Limb (tissue), 2 donors: ENCODE data around the gene TMEM244.
"Not testable (repeated sequence)": the region's sequence is repeated elsewhere in the genome, so short reads cannot be mapped to it uniquely, and the experiment has no call there.

Experiments
- DNase-seq, 2 donors: peaks; one replicate each; pipeline ENCODE4 v3.0.0-alpha.2; 2016; ENCODE audit errors: extremely low spot score in 2 of 2

TMEM244 gene

GRCh38 chr6:129867403-129867802 is 6.3 kb upstream of the TMEM244 start:
- no peak for DNase-seq

DNA sequence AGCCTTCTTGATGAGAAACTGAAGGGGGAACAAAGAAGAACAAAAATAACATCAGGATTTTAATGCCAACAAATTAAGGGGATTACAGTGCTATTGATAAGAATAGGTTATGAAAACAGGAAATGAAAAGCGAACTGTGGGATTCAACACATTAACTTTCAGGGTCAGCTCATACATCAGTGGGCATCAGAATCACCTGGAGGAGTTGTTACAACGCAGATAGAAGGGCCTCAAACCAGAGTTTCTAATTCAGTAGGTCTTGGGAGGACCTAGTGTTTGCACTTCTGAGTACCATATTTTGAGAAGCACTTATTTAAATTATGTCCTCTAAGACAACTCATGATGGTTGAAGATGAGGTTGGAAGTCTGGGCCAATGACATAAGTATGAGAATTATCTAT is 5.6 kb upstream of the TMEM244 start:
- no peak for DNase-seq

GRCh38 chr6:129866256-129866655 is 5.1 kb upstream of the TMEM244 start:
- no peak for DNase-seq

GRCh38 chr6:129865013-129865412 is 3.9 kb upstream of the TMEM244 start:
- no peak for DNase-seq

DNA sequence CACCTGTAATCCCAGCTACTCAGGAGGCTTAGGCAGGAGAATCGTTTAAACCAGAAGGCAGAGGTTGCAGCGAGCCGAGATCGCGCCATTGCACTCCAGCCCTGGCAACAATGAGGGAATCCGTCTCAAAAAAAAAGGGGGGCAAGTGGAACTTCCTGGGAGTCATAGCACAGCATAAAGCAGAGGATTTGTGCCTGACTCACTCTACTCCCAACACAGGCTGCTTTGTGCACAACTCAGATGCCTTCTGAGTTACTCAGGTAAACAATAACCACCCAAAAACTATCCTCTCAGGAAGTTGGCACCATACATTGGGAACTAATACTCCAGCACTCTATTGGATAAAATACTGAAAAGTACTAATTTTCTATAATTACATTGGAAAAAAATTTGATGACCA is 2.5 kb upstream of the TMEM244 start:
- no peak for DNase-seq

GRCh38 chr6:129859524-129859923 is 1.6 kb downstream of the TMEM244 start:
- DNase-seq, result no peak

- no peak for DNase-seq
Measured at GRCh38 chr6:129857838-129858237, 3.3 kb downstream of the TMEM244 start.

DNA sequence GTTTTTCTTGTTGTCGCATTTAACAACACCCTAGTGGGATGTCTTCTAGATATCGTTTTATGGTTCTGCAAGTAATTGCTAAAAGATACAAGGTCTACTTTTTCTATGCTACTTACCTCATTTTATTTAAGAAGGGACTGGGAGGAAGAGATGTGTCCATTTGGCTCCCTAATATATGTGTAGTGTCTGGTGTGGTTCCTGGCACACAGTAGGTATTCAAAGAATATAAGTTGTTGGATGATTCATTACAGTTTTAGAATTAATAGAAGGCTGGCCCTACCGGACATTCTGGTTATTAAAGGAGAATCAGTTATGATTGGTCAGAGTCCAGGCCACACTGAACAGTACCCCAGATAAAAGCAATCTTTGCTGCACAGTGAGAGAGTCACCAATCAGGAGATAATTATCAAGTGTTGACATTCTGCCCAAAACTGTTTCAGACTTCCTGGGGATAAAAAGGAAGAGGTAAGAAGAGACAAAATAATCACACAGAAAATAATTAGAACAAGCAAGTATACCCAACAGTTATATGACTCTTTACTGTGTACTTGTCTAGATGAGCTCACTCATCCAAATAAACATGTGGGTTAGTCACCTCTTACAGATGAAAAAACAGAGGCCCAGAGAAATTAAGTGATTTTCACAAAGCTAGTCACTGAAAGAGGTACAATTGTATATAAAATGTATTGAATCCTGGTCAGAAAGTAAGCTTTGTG is 7.0 kb downstream of the TMEM244 start:
- no peak for DNase-seq

DNA sequence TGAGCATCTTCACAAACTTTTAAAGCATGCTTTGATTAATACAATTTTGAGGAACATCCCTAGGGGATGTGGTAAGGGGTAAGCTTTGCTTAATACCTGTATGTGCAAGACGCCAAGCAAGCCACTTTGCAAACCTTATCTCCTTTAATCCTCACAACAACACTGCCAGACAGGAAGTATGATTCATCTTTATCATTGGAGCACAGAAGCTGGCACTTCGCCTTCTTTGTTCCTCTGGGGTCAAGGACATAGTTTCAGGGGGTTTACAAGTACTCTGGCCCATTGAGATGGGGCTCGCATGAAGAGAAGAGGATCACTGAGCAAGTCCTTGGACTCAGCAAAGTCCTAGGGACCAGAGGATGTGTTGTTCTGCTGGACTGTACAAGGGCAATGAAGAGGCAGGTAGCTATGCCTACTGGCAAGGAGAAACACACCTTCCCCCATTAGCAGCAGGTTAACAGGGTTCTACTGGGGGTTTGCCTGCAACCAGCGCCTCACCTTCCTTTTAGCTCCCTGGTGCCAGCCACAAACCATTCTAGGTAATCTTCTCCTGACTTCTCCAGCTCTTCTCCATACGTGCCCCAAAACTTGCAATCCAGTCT is 8.8 kb downstream of the TMEM244 start:
- no peak for DNase-seq

DNA sequence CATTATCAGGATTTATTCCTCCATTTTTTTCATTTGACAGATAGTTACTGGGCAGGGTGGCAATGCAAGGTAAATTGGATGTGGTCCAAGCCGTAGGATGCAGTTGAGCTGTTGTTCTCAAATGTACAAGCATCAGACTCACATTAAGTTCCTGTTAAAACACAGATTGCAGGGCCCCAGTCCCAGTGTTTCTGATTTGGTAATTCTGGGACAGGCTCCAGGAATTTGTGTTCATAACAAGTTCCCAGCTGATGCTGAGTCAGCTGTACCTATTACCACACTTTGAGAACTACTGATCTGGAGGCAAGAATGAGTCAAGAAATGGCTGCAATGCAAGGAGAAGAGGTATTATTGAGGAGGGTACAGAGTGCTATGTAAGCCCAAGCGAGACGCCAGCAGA is 11.7 kb downstream of the TMEM244 start:
- no peak for DNase-seq

DNA sequence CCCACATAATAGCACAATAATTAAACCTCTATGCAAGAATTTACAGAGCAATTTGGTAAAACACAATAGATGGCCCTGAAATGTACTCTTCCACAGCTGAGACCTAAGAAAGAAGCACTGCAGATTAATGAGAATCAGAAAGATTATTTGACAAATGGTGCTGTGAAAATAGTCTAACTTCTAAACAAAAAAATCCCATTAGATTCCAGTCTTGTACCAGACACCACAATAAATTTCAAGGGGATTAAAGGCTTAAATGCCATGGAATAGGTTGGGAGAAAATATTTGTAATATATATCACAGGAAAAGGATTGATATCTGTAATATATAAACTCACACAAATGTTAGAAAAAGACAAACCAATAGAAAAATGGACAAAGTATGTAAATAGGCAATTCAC is 14.4 kb downstream of the TMEM244 start:
- no peak for DNase-seq

DNA sequence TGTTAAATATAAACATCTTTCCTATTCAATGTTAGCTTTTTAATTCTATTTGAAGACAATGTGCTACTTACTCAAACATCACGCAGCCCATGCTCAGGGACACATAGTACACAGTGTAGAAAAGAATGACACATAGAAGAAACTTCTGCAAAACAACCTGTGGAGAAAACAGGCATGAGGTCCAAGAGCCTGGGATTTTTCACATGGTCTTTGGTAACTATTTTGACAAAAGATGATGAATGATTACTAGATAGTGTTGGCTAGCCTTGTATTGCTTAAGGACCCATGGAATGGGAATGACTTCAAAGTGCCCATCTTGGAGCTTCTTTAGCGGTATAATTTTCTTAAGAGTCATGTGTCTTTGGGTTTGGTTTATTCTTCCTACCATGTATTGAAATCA is 15.4 kb downstream of the TMEM244 start:
- DNase-seq, result no peak

DNA sequence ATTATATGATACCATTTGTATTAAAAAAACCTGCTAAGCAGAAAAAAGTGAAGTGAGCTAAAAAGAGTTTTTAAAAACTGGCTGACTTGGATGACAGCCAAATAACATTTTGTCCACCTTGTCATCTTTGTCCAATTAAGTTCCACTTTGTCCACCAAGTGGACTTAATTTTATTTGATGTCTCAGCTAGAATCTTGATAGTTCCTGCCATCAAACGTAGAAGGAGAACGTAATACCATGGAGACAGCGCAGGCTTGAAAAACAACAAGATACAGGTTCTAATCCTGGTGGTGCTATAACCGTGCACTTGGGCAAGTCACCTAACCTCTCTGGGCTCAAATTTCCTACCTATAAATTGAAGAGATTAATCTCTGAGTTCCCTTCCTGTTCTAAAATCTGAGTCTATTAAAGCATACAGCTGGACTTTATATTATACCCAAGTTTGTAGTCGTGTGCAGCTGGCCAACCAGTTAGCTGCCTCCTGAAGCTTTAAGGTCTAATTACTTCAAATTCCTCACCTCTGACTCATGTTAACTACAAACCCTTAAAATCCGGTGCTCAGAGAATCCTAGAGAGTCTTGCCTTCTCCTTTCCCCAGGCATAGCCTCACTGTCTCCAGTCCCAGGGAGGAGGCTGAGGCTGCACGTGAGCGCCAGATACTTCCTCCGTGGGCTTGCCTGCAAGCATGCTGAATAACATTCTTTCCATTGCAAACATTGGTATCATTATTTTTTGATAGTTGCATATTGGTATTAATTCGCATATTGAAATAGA is 16.8 kb downstream of the TMEM244 start:
- DNase-seq, result no peak

DNA sequence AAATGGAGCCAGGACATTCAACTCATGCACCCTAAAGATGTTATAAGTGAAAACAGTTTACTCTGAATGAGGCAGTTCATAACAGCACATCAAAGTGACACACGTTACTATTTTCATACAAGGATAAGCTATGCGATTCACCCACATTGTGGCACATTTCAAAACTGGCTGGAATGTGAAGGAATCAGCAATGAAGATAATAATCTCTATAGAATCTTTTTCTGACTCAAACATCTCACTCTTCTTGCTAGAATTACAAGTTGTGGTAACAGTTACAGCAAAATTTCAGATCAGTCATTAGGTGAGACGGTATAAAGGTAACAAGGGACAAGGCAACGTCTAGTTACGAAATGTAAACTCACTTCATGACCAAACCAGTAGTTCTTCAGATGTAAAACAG is 17.5 kb downstream of the TMEM244 start:
- DNase-seq, result no peak

GRCh38 chr6:129842881-129843409 is 18.2 kb downstream of the TMEM244 start:
- no peak for DNase-seq

DNA sequence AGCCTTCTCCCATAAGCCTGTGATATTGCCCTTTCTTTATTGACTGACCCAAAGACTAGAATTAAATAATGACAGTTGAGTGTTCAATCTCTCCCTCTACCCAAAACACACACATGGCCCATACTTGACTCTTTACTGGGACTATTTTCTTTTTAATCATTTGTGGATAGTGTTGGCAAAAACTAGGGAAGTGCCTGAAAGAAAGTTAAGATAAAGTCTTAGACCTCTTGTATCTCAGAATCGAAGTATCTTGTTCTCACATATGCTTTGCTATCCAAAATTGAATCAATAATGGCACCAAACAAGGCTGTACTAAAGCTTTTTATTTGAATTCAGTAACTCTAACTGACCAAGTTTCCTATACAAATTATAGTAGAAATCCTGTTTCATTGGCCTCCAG is 19.0 kb downstream of the TMEM244 start:
- DNase-seq, result no peak

DNA sequence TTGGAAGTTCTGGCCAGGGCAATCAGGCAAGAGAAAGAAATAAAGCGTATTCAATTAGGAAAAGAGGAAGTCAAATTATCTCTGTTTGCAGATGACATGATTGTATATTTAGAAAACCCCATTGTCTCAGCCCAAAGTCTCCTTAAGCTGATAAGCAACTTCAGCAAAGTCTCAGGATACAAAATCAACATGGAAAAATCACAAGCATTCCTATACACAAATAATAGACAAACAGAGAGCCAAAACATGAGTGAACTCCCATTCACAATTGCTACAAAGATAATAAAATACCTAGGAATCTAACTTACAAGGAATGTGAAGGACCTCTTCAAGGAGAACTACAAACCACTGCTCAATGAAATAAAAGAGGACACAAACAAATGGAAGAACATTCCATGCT is 21.6 kb downstream of the TMEM244 start:
- not testable (repeated sequence) for DNase-seq

DNA sequence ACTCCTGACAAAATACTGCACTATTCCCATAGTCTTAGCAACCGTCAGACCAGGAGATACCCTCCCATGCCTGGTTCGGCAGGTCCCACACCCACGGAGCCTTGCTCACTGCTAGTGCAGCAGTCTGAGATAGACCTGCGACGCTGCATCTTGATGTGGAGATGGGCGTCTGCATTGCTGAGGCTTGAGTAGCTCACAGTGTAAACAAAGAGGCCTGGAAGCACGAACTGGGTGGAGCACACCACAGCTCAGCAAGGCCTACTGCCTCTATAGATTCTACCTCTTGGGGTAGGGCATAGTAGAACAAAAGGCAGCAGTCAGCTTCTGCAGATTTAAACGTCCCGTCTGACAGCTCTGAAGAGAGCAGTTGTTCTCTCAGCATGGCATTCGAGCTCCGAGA is 25.4 kb downstream of the TMEM244 start:
- DNase-seq, result no peak

GRCh38 chr6:129832299-129832698 is 28.8 kb downstream of the TMEM244 start:
- DNase-seq, result no peak

DNA sequence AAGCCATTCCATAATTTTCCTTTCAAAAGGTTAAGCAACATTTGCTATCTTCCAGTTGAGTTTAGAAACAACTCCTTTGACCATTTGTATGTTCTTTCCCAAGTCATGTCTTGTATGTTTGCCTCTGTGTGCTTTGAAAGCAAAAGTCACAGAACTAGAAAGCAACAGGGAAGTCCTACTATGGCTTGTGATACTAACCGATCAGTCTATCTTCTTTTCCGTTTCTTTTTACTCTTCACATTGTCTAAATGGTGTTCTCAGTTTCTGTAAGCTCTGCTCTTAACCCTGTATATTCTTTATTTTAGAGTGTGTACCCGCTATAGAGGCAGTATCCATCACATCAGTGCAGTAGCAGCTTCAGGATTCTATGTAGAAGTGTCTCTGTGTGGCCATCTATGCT is 32.9 kb downstream of the TMEM244 start:
- no peak for DNase-seq

DNA sequence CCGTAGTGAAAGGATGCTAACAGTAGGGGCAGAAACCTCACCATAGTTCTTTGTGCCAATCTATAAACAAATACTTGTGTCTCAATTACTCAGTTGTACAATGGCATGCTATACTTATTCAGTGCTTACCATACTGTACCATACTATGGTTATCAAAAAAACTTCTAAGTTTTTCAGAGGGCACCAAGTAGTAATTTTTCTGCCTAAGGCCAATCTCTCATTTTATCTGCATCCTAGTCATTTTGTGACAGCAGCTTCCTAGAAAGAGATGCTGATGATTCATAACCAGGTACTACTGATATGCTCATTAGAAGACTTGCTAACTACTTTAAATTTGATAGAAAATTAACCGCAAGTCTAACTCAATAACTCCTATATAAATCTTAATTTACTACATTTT is 42.9 kb downstream of the TMEM244 start:
- no peak for DNase-seq

- DNase-seq, result no peak
Measured at GRCh38 chr6:129817821-129818220, 43.3 kb downstream of the TMEM244 start.

- DNase-seq, result no peak
Measured at GRCh38 chr6:129817332-129817731, 43.8 kb downstream of the TMEM244 start.
